Calu3 (cell line): ENCODE results near the gene ZC3H7B. TPM values are rescaled to one million over a fixed set of nuclear protein-coding genes. Genes with fewer than 3 reads are reported as not detected.
"Not testable (repeated sequence)": the region's sequence is repeated elsewhere in the genome, so short reads cannot be mapped to it uniquely, and the experiment has no call there.

Experiments
- BruUV-seq: library from RNA; stranded (reverse); fragments of 400-500 nt; replicated peaks from 2 replicates; lab custom pipeline; 2021; lab: Mats Ljungman, UMichigan
- CTCF ChIA-PET: fragments of 300-600 bp; sonication (Branson Sonifier 250); formaldehyde crosslinking; loops from one replicate; lab custom pipeline; 2022; ENCODE audit warnings: antibody characterized with exemption; lab: Charles Lee
- DNase-seq: peaks from one replicate; pipeline ENCODE4 v3.0.0; 2022
- H3K27ac Mint-ChIP-seq: one replicate; pipeline ENCODE4 v1.8.0; 2022; ENCODE audit warnings: mixed read lengths; ENCODE audit not compliant: unreplicated experiment
- H3K27me3 Mint-ChIP-seq: one replicate; pipeline ENCODE4 v1.8.0; 2022; ENCODE audit warnings: mixed read lengths; ENCODE audit not compliant: unreplicated experiment
- H3K36me3 Mint-ChIP-seq: one replicate; pipeline ENCODE4 v1.8.0; 2022; ENCODE audit warnings: mild to moderate bottlenecking, moderate library complexity, mixed read lengths; ENCODE audit not compliant: insufficient read depth, unreplicated experiment
- H3K4me1 Mint-ChIP-seq: one replicate; pipeline ENCODE4 v1.8.0; 2022; ENCODE audit warnings: mild to moderate bottlenecking, low read depth, mixed read lengths; ENCODE audit not compliant: unreplicated experiment
- H3K4me3 Mint-ChIP-seq: one replicate; pipeline ENCODE4 v1.8.0; 2022; ENCODE audit warnings: mild to moderate bottlenecking, low read depth, moderate library complexity, mixed read lengths; ENCODE audit not compliant: unreplicated experiment
- H3K9me3 Mint-ChIP-seq: one replicate; pipeline ENCODE4 v1.8.0; 2022; ENCODE audit warnings: low read depth, mixed read lengths; ENCODE audit not compliant: unreplicated experiment
- CTCF ChIP-seq: fragments of 200-600 bp; IDR thresholded peaks from one replicate; pipeline ENCODE4 v1.8.0; 2022; ENCODE audit warnings: antibody characterized with exemption; ENCODE audit not compliant: unreplicated experiment
- intact Hi-C: fragments of 100-400 bp; cut with micrococcal nuclease; formaldehyde crosslinking; loops from one replicate; pipeline ENCODE4 v1.10.0; 2022; ENCODE audit not compliant: unreplicated experiment
- total RNA-seq: library from RNA; stranded (reverse); gene quantifications from 2 replicates; pipeline ENCODE4 v1.2.3, GENCODE V29; 2022

ZC3H7B gene
- total RNA-seq, 1 experiment from 2014 or later = 53.5 TPM

DNA sequence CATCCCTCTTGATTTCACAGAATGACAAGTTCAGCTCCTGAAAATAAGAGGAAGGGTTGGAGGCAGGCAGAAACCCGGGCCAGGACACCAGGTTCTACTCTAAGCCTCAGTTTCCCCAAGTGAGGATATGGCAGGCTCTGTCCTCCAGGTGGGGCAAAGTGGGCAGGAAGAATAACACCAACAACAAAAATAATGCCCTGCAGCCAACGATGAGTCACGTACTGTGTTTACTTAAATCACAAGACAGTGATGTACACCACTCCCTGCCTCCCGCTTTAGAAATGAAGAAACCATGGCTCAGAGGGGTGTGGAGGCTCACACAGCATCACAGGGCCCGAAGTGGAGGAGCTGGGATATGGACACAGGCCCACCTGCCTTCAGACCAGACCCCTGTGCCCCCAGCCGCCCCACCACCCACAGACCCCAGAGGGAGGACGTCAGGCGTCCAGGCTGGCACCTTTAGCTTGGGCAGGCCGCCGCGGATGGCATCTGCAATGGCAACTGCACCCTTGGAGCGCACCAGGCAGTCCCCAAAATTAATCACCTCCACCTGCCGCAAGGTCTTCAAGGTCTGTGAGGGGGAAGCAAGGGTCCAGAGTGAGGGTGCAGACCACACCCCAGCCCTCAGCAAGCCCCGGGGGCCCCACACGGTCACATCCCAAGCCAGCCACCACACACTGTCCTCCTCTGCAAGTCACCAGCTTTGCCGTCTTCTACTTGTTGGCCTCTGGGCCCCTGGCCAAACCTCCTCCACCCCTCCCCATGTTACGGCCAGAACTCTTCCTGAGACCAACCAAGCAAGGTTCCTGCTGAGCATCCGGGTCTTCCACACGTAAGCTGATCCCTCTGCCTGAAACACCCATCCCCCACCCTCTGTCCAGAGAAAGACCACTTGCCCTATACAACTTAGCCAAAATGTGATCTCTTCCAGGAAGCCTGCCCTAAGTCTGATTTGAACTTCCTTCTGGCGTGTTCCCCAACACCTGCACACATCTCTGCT lies 44.8 kb upstream of the ZC3H7B start:
- H3K9me3 Mint-ChIP-seq = no peaks in the 10 kb centered on the region
- no peak for DNase-seq
- intact Hi-C loops = no loop called here
- H3K36me3 Mint-ChIP-seq = peaks cover 90% of the 10 kb centered on the region
- H3K27ac Mint-ChIP-seq = peak overlapping the region; percentile 27
- peaks cover 12% of the 10 kb centered on the region for H3K4me1 Mint-ChIP-seq
- no peak for TF ChIP-seq CTCF
- CTCF ChIA-PET = interaction anchor here (0.5 to 0.6 kb wide), 3 partner anchors 86 to 845 kb away, joined by 3 to 5 read pairs (median 3); no protein-coding TSS in a partner anchor
- H3K4me3 Mint-ChIP-seq = no peak overlapping the region
- BruUV-seq = no TSS peak
- H3K27me3 Mint-ChIP-seq = no peaks in the 10 kb centered on the region

GRCh38 chr22:41257696-41258095 lies 43.6 kb upstream of the ZC3H7B start:
- Mint-ChIP-seq H3K9me3 (no peaks in the 10 kb centered on the region), H3K27me3 (no peaks in the 10 kb centered on the region), H3K36me3 (peaks cover 89% of the 10 kb centered on the region), H3K4me3 (no peak overlapping the region), H3K4me1 (peaks cover 12% of the 10 kb centered on the region), H3K27ac (no peak overlapping the region)
- intact Hi-C loops = no loop called here
- BruUV-seq = no TSS peak
- no peak for DNase-seq
- CTCF ChIA-PET = interaction anchor here (0.6 to 0.7 kb wide), 2 partner anchors 9 to 87 kb away, joined by 3 to 5 read pairs; no protein-coding TSS in a partner anchor
- no peak for TF ChIP-seq CTCF

GRCh38 chr22:41259756-41260155 lies 41.6 kb upstream of the ZC3H7B start:
- intact Hi-C loops, H3K27me3 Mint-ChIP-seq, DNase-seq, H3K27ac Mint-ChIP-seq, H3K9me3 Mint-ChIP-seq, H3K4me3 Mint-ChIP-seq: not testable (repeated sequence)
- Mint-ChIP-seq H3K4me1 (peaks cover 12% of the 10 kb centered on the region), H3K36me3 (peaks cover 89% of the 10 kb centered on the region)
- CTCF ChIA-PET = interaction anchor here (0.7 kb wide), 1 partner anchor 101 kb away, joined by 3 read pairs; no protein-coding TSS in a partner anchor
- BruUV-seq = TSS peak; percentile 10

DNA sequence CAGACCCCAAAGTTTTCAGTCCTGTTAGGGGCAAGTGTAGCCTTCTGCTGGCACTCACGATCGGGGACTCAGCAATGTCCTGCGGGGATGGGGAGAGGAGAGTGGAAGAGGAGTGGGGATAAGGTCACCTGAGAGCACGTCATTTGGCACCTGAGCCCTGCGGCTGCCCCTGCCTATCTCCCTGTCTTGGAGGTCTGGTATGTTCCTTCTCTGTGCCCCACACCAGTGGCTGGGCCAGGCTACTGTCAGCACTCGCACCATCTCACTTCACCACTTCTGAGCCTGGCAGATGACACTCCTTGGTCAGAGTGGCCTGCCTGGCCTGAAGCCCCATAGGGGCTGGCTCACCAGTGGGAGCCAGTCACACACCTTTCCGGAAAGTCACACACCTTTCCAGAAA lies 40.5 kb upstream of the ZC3H7B start:
- intact Hi-C loops = no loop called here
- CTCF ChIA-PET = interaction anchor here (0.6 kb wide), 1 partner anchor 244 kb away, joined by 5 read pairs; no protein-coding TSS in a partner anchor
- peaks cover 85% of the 10 kb centered on the region for H3K36me3 Mint-ChIP-seq
- DNase-seq = no peak
- H3K4me1 Mint-ChIP-seq = peaks cover 12% of the 10 kb centered on the region
- BruUV-seq = no TSS peak
- no peak for TF ChIP-seq CTCF
- no peak overlapping the region for H3K27ac Mint-ChIP-seq
- no peaks in the 10 kb centered on the region for H3K9me3 Mint-ChIP-seq
- no peaks in the 10 kb centered on the region for H3K27me3 Mint-ChIP-seq
- no peak overlapping the region for H3K4me3 Mint-ChIP-seq
